Activated effector memory CD4-positive, alpha-beta T cell treated with Interleukin-2 at 50 U/mL for 16 hours (primary cell): ENCODE measurements around the gene VIM.
"Not testable (repeated sequence)": the region's sequence is repeated elsewhere in the genome, so short reads cannot be mapped to it uniquely, and the experiment has no call there.

ENCODE experiments used
- DNase-seq: peaks from one replicate; pipeline ENCODE4 v3.0.0-alpha.2; 2020

VIM gene

GRCh38 chr10:17257466-17258321 lies 29.7 kb downstream of the VIM start:
- peak; percentile 24 for DNase-seq

- no peak for DNase-seq
Observed at GRCh38 chr10:17262502-17262901, 34.5 kb downstream of the VIM start.

GRCh38 chr10:17263580-17263979 lies 35.5 kb downstream of the VIM start:
- no peak for DNase-seq

- DNase-seq: no peak
Observed at GRCh38 chr10:17265468-17265867, 37.4 kb downstream of the VIM start.

- not testable (repeated sequence) for DNase-seq
Observed at GRCh38 chr10:17266549-17266948, 38.5 kb downstream of the VIM start.

GRCh38 chr10:17272648-17273047 lies 44.6 kb downstream of the VIM start:
- DNase-seq: no peak

GRCh38 chr10:17273403-17273802 lies 45.4 kb downstream of the VIM start:
- no peak for DNase-seq

GRCh38 chr10:17276756-17277424 lies 48.8 kb downstream of the VIM start:
- no peak for DNase-seq

- no peak for DNase-seq
Observed at GRCh38 chr10:17278607-17279240, 50.7 kb downstream of the VIM start.

- DNase-seq: no peak
Observed at GRCh38 chr10:17282311-17282710, 54.3 kb downstream of the VIM start.

- DNase-seq: no peak
Observed at GRCh38 chr10:17286562-17287550, 58.8 kb downstream of the VIM start.
